HL-60 (cell line): Measurements from ENCODE around the gene ELL2.
A peak's percentile ranks its signal among the peaks of the same experiment; 100 is the strongest.
"Not testable (repeated sequence)": the region's sequence is repeated elsewhere in the genome, so short reads cannot be mapped to it uniquely, and the experiment has no call there.

Experiments
- DNase-seq, 2 experiments: peaks; one replicate each; pipeline ENCODE4 v3.0.0-alpha.2; 2010 to 2020; ENCODE audit warnings: low read depth in 1 of 2, low spot score in 1 of 2
- H3K27ac ChIP-seq: fragments of 250-450 bp; sonication (Bioruptor Pico); replicated peaks from 2 replicates; pipeline ENCODE4 v1.5.1; 2020; ENCODE audit warnings: mild to moderate bottlenecking, moderate library complexity
- H3K27me3 ChIP-seq: fragments of 250-450 bp; sonication (Bioruptor Pico); 2 replicates; pipeline ENCODE4 v1.5.1; 2021; ENCODE audit warnings: mild to moderate bottlenecking, moderate library complexity; ENCODE audit not compliant: insufficient read depth, poor library complexity, severe bottlenecking
- H3K4me3 ChIP-seq: replicated peaks from 2 replicates; pipeline ENCODE4 v1.5.1; 2011; ENCODE audit warnings: mild to moderate bottlenecking, control low read depth, low read length; ENCODE audit not compliant: insufficient read depth
- CTCF ChIP-seq: IDR thresholded peaks from one replicate; pipeline ENCODE4 v1.5.1; 2011; ENCODE audit warnings: low read length, control low read depth, inconsistent platforms; ENCODE audit not compliant: insufficient read depth
- GABPA ChIP-seq: IDR thresholded peaks from 2 replicates; pipeline ENCODE4 v1.6.1; 2012; ENCODE audit warnings: low read depth
- POLR2AphosphoS5 ChIP-seq: IDR thresholded peaks from 2 replicates; pipeline ENCODE4 v1.6.1; 2012; ENCODE audit warnings: low read depth
- REST ChIP-seq: IDR thresholded peaks from 2 replicates; pipeline ENCODE4 v1.6.1; 2012; ENCODE audit warnings: low read depth; ENCODE audit not compliant: insufficient replicate concordance
- SPI1 ChIP-seq: IDR thresholded peaks from 2 replicates; pipeline ENCODE4 v1.6.1; 2012; ENCODE audit warnings: low read depth, mild to moderate bottlenecking, borderline replicate concordance

The ELL2 gene

GRCh38 chr5:95838001-95838520 lies 123.6 kb downstream of the ELL2 start:
- TF ChIP-seq POLR2AphosphoS5 = no peak
- H3K27ac ChIP-seq = no peak overlapping the region
- no peak for DNase-seq
- no peak overlapping the region for H3K4me3 ChIP-seq
- H3K27me3 ChIP-seq = no peaks in the 10 kb centered on the region

- no peak for TF ChIP-seq SPI1
- no peaks in the 10 kb centered on the region for H3K27me3 ChIP-seq
Measured at GRCh38 chr5:95837492-95837891, 124.2 kb downstream of the ELL2 start.

GRCh38 chr5:95836971-95837370 lies 124.7 kb downstream of the ELL2 start:
- H3K27me3 ChIP-seq, H3K4me3 ChIP-seq, H3K27ac ChIP-seq, DNase-seq: not testable (repeated sequence)

More at GRCh38 chr5:95837492-95837891, 124.2 kb downstream of the ELL2 start:
- DNase-seq = no peak
- no peak overlapping the region for H3K4me3 ChIP-seq
- no peak overlapping the region for H3K27ac ChIP-seq

- peak overlapping the region; percentile 92 for H3K27ac ChIP-seq
- TF ChIP-seq GABPA = no peak
- no peak for TF ChIP-seq REST
- TF ChIP-seq POLR2AphosphoS5 = no peak
- TF ChIP-seq CTCF = no peak
- TF ChIP-seq SPI1 = no peak
Measured at GRCh38 chr5:95836544-95836943, 125.1 kb downstream of the ELL2 start.

GRCh38 chr5:95835682-95836385 lies 125.8 kb downstream of the ELL2 start:
- no peak for DNase-seq
- no peaks in the 10 kb centered on the region for H3K27me3 ChIP-seq
- peak overlapping the region; percentile 40 for H3K4me3 ChIP-seq
- H3K27ac ChIP-seq = peak overlapping the region; percentile 92
- no peak for TF ChIP-seq POLR2AphosphoS5
- TF ChIP-seq SPI1 = no peak
- TF ChIP-seq GABPA = no peak
- no peak for TF ChIP-seq CTCF
- TF ChIP-seq REST = no peak

More at GRCh38 chr5:95836544-95836943, 125.1 kb downstream of the ELL2 start:
- H3K4me3 ChIP-seq = no peak overlapping the region
- DNase-seq = no peak
- no peaks in the 10 kb centered on the region for H3K27me3 ChIP-seq
